Panc1 (cell line): Measurements from ENCODE around the gene CFAP69. TPM values are rescaled to one million over a fixed set of nuclear protein-coding genes. Genes with fewer than 3 reads are reported as not detected.

Experiments used
- ATAC-seq: fragments of 200-7000 bp; cut with Tn5 transposase; 2 replicates; pipeline ENCODE4 v1.9.1; 2020; ENCODE audit warnings: mild to moderate bottlenecking, moderate library complexity
- BruUV-seq: library from RNA; stranded (reverse); fragments of 400-500 nt; replicated peaks from 2 replicates; lab custom pipeline; 2021; lab: Mats Ljungman, UMichigan
- CTCF ChIA-PET: fragments of 300-600 bp; sonication (Branson Sonifier 250); formaldehyde crosslinking; loops from one replicate; lab custom pipeline; 2022; ENCODE audit warnings: antibody characterized with exemption; lab: Charles Lee
- POLR2A ChIA-PET: fragments of 300-600 bp; sonication (Branson Sonifier 250); formaldehyde crosslinking; loops from one replicate; lab custom pipeline; 2022; ENCODE audit warnings: antibody characterized with exemption; lab: Charles Lee
- DNase-seq: peaks from one replicate; pipeline ENCODE4 v3.0.0-alpha.2; 2010; ENCODE audit warnings: low read depth, low spot score
- H3K27ac ChIP-seq: 2 replicates; pipeline ENCODE4 v1.5.1; 2011; ENCODE audit warnings: mild to moderate bottlenecking, low read length, inconsistent platforms
- H3K27me3 ChIP-seq: fragments of 200-500 bp; sonication (Bioruptor generic); 2 replicates; pipeline ENCODE4 v1.6.0; 2014; ENCODE audit warnings: low read length, inconsistent platforms; ENCODE audit not compliant: control insufficient read depth, insufficient read depth
- H3K36me3 ChIP-seq: fragments of 200-500 bp; sonication (Bioruptor generic); 2 replicates; pipeline ENCODE4 v1.5.1; 2014; ENCODE audit warnings: inconsistent platforms, mild to moderate bottlenecking, low read length, moderate library complexity; ENCODE audit not compliant: control insufficient read depth, insufficient read depth
- H3K4me1 ChIP-seq: 2 replicates; pipeline ENCODE4 v1.5.1; 2011; ENCODE audit warnings: inconsistent platforms, mild to moderate bottlenecking, low read length, moderate library complexity; ENCODE audit not compliant: control insufficient read depth, insufficient read depth
- H3K4me3 ChIP-seq, 2 experiments: 2 replicates each; pipeline ENCODE4 v1.5.1; 2011 to 2012; ENCODE audit warnings: low read depth in 2 of 2, low read length in 2 of 2, mild to moderate bottlenecking in 2 of 2, inconsistent platforms in 1 of 2, moderate library complexity in 1 of 2
- H3K9me3 ChIP-seq: fragments of 200-500 bp; sonication (Bioruptor generic); 2 replicates; pipeline ENCODE4 v1.5.1; 2014; ENCODE audit warnings: low read depth, mild to moderate bottlenecking, inconsistent platforms, low read length, moderate library complexity; ENCODE audit not compliant: control insufficient read depth, insufficient read depth
- CTCF ChIP-seq: fragments of 450-650 bp; IDR thresholded peaks from 2 replicates; pipeline ENCODE4 v1.5.1; 2017; ENCODE audit warnings: mild to moderate bottlenecking
- POLR2AphosphoS5 ChIP-seq: IDR thresholded peaks from 2 replicates; pipeline ENCODE4 v1.6.1; 2012; ENCODE audit warnings: mild to moderate bottlenecking, low read depth, low read length, moderate library complexity
- REST ChIP-seq, 2 experiments: IDR thresholded peaks; 2 replicates each; pipeline ENCODE4 v1.6.1; 2011 to 2012; ENCODE audit warnings: low read depth in 2 of 2, control low read depth in 1 of 2, low read length in 1 of 2, mild to moderate bottlenecking in 1 of 2, moderate library complexity in 1 of 2; ENCODE audit not compliant: insufficient read depth in 1 of 2
- SIN3A ChIP-seq: IDR thresholded peaks from 2 replicates; pipeline ENCODE4 v1.6.1; 2012; ENCODE audit warnings: low read depth, mild to moderate bottlenecking, low read length, moderate library complexity, borderline replicate concordance; ENCODE audit not compliant: insufficient read depth
- TCF7L2 ChIP-seq: IDR thresholded peaks from 2 replicates; pipeline ENCODE4 v1.6.1; 2011; ENCODE audit warnings: mild to moderate bottlenecking, low read depth, low read length, inconsistent platforms
- in situ Hi-C: cut with HindIII; loops from 2 replicates; pipeline ENCODE4 v1.10.0; 2016; ENCODE audit warnings: low sequenced_read_pairs, low pct_unique_long_range_greater_than_20kb
- intact Hi-C: fragments of 100-400 bp; cut with micrococcal nuclease; formaldehyde crosslinking; loops from one replicate; pipeline ENCODE4 v1.10.0; 2022; ENCODE audit not compliant: unreplicated experiment
- total RNA-seq: library from RNA; stranded (reverse); gene quantifications from one replicate; pipeline ENCODE4 v1.2.1, GENCODE V29; 2021; ENCODE audit not compliant: unreplicated experiment

Gene CFAP69
- total RNA-seq, 1 experiment from 2014 or later, result 0.51 TPM

- CTCF ChIA-PET, result no interaction called here
- DNase-seq (no peak), ATAC-seq (no peak)
- no peaks in the 10 kb centered on the region for H3K27me3 ChIP-seq
- no peak for TF ChIP-seq CTCF
- TF ChIP-seq SIN3A, result no peak
- no peak for TF ChIP-seq REST (IDR thresholded peaks at IDR 0.05; ENCODE audit: insufficient read depth in 1 of 2, low read depth in 2 of 2, low read length in 1 of 2)
- no peak for TF ChIP-seq POLR2AphosphoS5
- TF ChIP-seq TCF7L2, result no peak
- H3K4me3 ChIP-seq, result no peak overlapping the region
- intact Hi-C loops, result no loop called here
- H3K36me3 ChIP-seq, result peaks cover 12% of the 10 kb centered on the region
- BruUV-seq, result no TSS peak
- POLR2A ChIA-PET, result no interaction called here
- H3K27ac ChIP-seq, result no peak overlapping the region
- peaks cover 19% of the 10 kb centered on the region; the same call in 1 of the 2 replicates for H3K9me3 ChIP-seq
- in situ Hi-C loops, result no loop called here
- H3K4me1 ChIP-seq, result peaks cover 3% of the 10 kb centered on the region; the same call in 1 of the 2 replicates
Measured at GRCh38 chr7:90351987-90352386, 107.0 kb downstream of the CFAP69 start.

Other genes starting within 250 kb of the CFAP69 start
- gene STEAP1, start 90.7 kb upstream of the CFAP69 start, total RNA-seq, result 5.5 TPM
- gene STEAP2, start 33.4 kb upstream of the CFAP69 start, total RNA-seq, result 4.1 TPM
- gene FAM237B, start 76.1 kb downstream of the CFAP69 start, total RNA-seq, result not detected
- 23.7 TPM for gene GTPBP10, start 101.5 kb downstream of the CFAP69 start, total RNA-seq
- gene CLDN12, start 158.3 kb downstream of the CFAP69 start, total RNA-seq, result 25.5 TPM
- not detected for gene PTTG1IP2, start 224.5 kb downstream of the CFAP69 start, total RNA-seq